AG04450 (cell line): ENCODE results near the gene SCN9A. TPM values are rescaled to one million over a fixed set of nuclear protein-coding genes. Genes with fewer than 3 reads are reported as not detected.

Experiments used
- CTCF ChIA-PET: fragments of 300-600, 350-600 bp; formaldehyde crosslinking; extraction: SDS; loops from one replicate; lab custom pipeline; 2022; ENCODE audit warnings: antibody characterized with exemption, inconsistent platforms; lab: Charles Lee
- POLR2A ChIA-PET: fragments of 350-600 bp; formaldehyde crosslinking; extraction: SDS; loops from one replicate; lab custom pipeline; 2021; ENCODE audit warnings: antibody characterized with exemption, inconsistent platforms; lab: Yijun Ruan, JAX
- DNase-seq: peaks from one replicate; pipeline ENCODE4 v3.0.0-alpha.2; 2011; ENCODE audit warnings: low read depth, low spot score
- H3K27ac ChIP-seq: one replicate; pipeline ENCODE4 v1.5.1; 2012; ENCODE audit warnings: low read depth, low read length, control low read depth
- H3K27me3 ChIP-seq: one replicate; pipeline ENCODE4 v1.6.0; 2012; ENCODE audit warnings: low read length; ENCODE audit not compliant: control insufficient read depth, insufficient read depth
- H3K4me3 ChIP-seq: 2 replicates; pipeline ENCODE4 v1.5.1; 2011; ENCODE audit warnings: mild to moderate bottlenecking, low read depth, low read length, control low read depth
- H3K9me3 ChIP-seq: 2 replicates; pipeline ENCODE4 v1.5.1; 2012; ENCODE audit warnings: low read length; ENCODE audit not compliant: control insufficient read depth, insufficient read depth
- CTCF ChIP-seq: IDR thresholded peaks from 2 replicates; pipeline ENCODE4 v1.5.1; 2011; ENCODE audit warnings: low read depth, low read length, control low read depth, inconsistent platforms
- polyA plus RNA-seq: library from polyadenylated mRNA; depleted of rRNA; stranded (reverse); fragments of >200 nt; gene quantifications from 2 replicates; pipeline ENCODE4 v1.2.3, GENCODE V29; 2011

The SCN9A gene
- polyA plus RNA-seq, 1 experiment: 56.8 TPM

DNA sequence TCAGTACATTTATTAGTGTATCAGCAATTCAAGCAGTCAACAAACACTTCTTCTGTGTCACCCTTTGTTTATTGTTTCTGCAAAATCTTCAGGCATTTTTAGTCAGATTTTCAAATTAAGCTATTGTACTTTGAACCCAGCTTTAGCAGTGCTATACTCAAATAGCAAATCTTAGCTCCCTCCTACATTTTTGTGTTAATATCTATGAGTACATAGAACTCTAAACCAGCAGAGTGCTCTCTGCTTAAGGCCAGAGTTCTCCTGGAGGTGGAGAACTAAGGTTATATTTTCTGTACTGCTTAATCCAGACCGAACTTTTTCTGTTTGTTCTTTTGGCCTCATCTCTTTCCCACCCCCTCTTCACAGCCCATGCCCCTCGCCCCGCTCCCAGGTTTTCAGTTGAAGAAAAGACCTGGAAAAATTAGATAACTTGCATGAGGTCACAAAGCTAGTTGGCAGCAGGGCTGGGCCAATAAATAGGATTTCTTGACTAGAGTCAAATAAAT lies 218.7 kb downstream of the SCN9A start:
- POLR2A ChIA-PET: interaction anchor here (0.7 kb wide), 1 partner anchor 90 kb away, joined by 5 read pairs; no protein-coding TSS in a partner anchor
- Histone ChIP-seq H3K9me3 (no peaks in the 10 kb centered on the region), H3K4me3 (no peak overlapping the region), H3K27ac (no peak overlapping the region), H3K27me3 (no peaks in the 10 kb centered on the region)
- CTCF ChIA-PET: interaction anchor here (0.6 to 1.4 kb wide), 3 partner anchors 30 to 359 kb away, joined by 3 to 6 read pairs (median 5); no protein-coding TSS in a partner anchor
- no peak for TF ChIP-seq CTCF
- no peak for DNase-seq

DNA sequence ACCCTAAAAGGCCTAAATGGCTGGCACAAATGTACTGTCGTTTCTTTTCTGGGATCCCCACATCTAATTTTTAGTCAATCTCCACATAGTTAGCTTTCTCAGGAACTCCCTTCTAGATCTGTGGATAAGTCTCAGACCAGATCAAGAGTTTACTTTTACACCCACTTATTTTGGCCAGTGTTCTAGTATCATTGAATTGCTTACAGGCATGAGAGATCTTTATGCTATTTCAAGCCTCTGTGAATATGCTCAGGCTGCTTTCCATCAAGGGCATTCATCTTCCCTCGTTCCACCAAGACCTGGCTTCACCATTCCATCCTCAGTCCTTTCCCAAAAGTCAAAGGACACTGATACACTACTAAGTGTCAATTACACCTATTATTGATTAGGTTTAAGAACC lies 220.2 kb downstream of the SCN9A start:
- TF ChIP-seq CTCF: no peak
- ChIA-PET POLR2A (no interaction called here), CTCF (interaction anchor here (0.6 to 0.9 kb wide), 3 partner anchors 49 to 202 kb away, joined by 3 to 8 read pairs (median 4); partner anchors contain the start of gene TTC21B)
- H3K27ac ChIP-seq: no peak overlapping the region
- DNase-seq: no peak
- no peaks in the 10 kb centered on the region for H3K27me3 ChIP-seq
- H3K9me3 ChIP-seq: no peaks in the 10 kb centered on the region
- H3K4me3 ChIP-seq: no peak overlapping the region

- no peaks in the 10 kb centered on the region for H3K27me3 ChIP-seq
- no peak for DNase-seq
- ChIA-PET CTCF (interaction anchor here (0.5 to 6.9 kb wide), 6 partner anchors 27 to 385 kb away, joined by 3 to 47 read pairs (median 3); partner anchors contain the start of gene SCN1A), POLR2A (no interaction called here)
- no peaks in the 10 kb centered on the region for H3K9me3 ChIP-seq
- no peak overlapping the region for H3K27ac ChIP-seq
- TF ChIP-seq CTCF: no peak
- no peak overlapping the region for H3K4me3 ChIP-seq
These were observed 220.9 kb downstream of the SCN9A start for GRCh38 chr2:166154685-166155338.

DNA sequence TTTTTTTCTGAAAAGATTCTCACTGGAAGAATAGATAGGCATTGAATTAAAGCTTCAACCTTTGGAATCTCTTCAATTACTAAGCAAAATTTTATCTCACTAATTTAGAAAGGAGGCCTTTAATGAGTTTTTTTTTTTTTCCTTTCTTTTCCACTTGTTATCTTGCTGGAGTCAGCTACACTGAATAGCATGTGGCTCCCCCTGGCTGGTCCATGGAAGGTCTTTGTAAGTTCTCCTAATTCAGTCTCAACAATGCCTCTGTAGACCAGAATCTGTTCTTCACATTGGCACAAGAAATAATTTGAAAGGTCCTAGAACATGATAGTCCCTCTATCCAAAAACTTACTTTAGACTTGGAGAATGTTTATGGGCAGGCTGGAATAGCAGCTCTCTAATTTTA lies 223.7 kb downstream of the SCN9A start:
- H3K9me3 ChIP-seq: no peaks in the 10 kb centered on the region
- no peaks in the 10 kb centered on the region for H3K27me3 ChIP-seq
- ChIA-PET POLR2A (no interaction called here), CTCF (interaction anchor here (0.7 to 6.9 kb wide), 7 partner anchors 24 to 754 kb away, joined by 3 to 47 read pairs (median 3); partner anchors contain the start of gene SCN1A)
- TF ChIP-seq CTCF: no peak
- H3K4me3 ChIP-seq: no peak overlapping the region
- no peak for DNase-seq
- no peak overlapping the region for H3K27ac ChIP-seq
